GM12873 (cell line): ENCODE results near the gene CHP1.

ENCODE experiments used
- CTCF ChIP-seq: IDR thresholded peaks from 2 replicates; pipeline ENCODE4 v1.5.1; 2012; ENCODE audit warnings: low read depth, mild to moderate bottlenecking, moderate library complexity, low read length, control low read depth; ENCODE audit not compliant: insufficient read depth; ENCODE audit errors: missing control alignments

The CHP1 gene

GRCh38 chr15:41279535-41280283, 48.6 kb downstream of the CHP1 start:
- TF ChIP-seq CTCF = no peak

- TF ChIP-seq CTCF = no peak
Measured at GRCh38 chr15:41281236-41281635, 50.2 kb downstream of the CHP1 start.

GRCh38 chr15:41283653-41284426, 52.8 kb downstream of the CHP1 start:
- TF ChIP-seq CTCF = no peak

GRCh38 chr15:41284427-41285177, 53.5 kb downstream of the CHP1 start:
- TF ChIP-seq CTCF = no peak

GRCh38 chr15:41285285-41285684, 54.2 kb downstream of the CHP1 start:
- no peak for TF ChIP-seq CTCF

- no peak for TF ChIP-seq CTCF
Measured at GRCh38 chr15:41286665-41287333, 55.7 kb downstream of the CHP1 start.
